ENCODE data around the gene SARS1. TPM values are rescaled to one million over a fixed set of nuclear protein-coding genes. Genes with fewer than 3 reads are reported as not detected.

Gene SARS1
- total and polyA plus RNA-seq, 2 experiments from 2014 or later, result 103 to 109 TPM

GRCh38 chr1:109225308-109225707 is 11.6 kb downstream of the SARS1 start:
- H3K27me3 ChIP-seq, result no peaks in the 10 kb centered on the region
- H3K36me3 ChIP-seq, result peaks cover 26% of the 10 kb centered on the region
- no peak overlapping the region for H3K4me3 ChIP-seq
- no peaks in the 10 kb centered on the region for H3K9me3 ChIP-seq (ENCODE audit: low read depth)
- no peak overlapping the region for H3K27ac ChIP-seq
- no peak for TF ChIP-seq CTCF (IDR thresholded peaks at IDR 0.05; ENCODE audit: low read depth, low read length)
- H3K4me1 ChIP-seq (ENCODE audit: low read depth), result no peaks in the 10 kb centered on the region
- DNase-seq (ENCODE audit: low read depth in 1 of 2, low spot score in 1 of 2), result no peak

GRCh38 chr1:109225711-109226445 is 12.2 kb downstream of the SARS1 start:
- Histone ChIP-seq H3K27me3 (no peaks in the 10 kb centered on the region), H3K4me1 (ENCODE audit: low read depth) (no peaks in the 10 kb centered on the region), H3K9me3 (ENCODE audit: low read depth) (no peaks in the 10 kb centered on the region), H3K27ac (no peak overlapping the region), H3K36me3 (peaks cover 27% of the 10 kb centered on the region), H3K4me3 (no peak overlapping the region)
- DNase-seq (ENCODE audit: low read depth in 1 of 2, low spot score in 1 of 2), result no peak
- TF ChIP-seq CTCF (IDR thresholded peaks at IDR 0.05; ENCODE audit: low read depth, low read length), result no peak

- H3K9me3 ChIP-seq (ENCODE audit: low read depth), result no peaks in the 10 kb centered on the region
- no peak for DNase-seq (ENCODE audit: low read depth in 1 of 2, low spot score in 1 of 2)
- no peak for TF ChIP-seq CTCF (IDR thresholded peaks at IDR 0.05; ENCODE audit: low read depth, low read length)
- H3K27me3 ChIP-seq, result no peaks in the 10 kb centered on the region
- no peak overlapping the region for H3K27ac ChIP-seq
- no peaks in the 10 kb centered on the region for H3K4me1 ChIP-seq (ENCODE audit: low read depth)
- H3K36me3 ChIP-seq, result peaks cover 33% of the 10 kb centered on the region
- H3K4me3 ChIP-seq, result no peak overlapping the region
These were observed 14.4 kb downstream of the SARS1 start for GRCh38 chr1:109228167-109228566.

- H3K36me3 ChIP-seq, result peaks cover 32% of the 10 kb centered on the region
- DNase-seq (ENCODE audit: low read depth in 1 of 2, low spot score in 1 of 2), result no peak
These were observed 15.9 kb downstream of the SARS1 start for GRCh38 chr1:109229531-109230127.

GRCh38 chr1:109231066-109231465 is 17.3 kb downstream of the SARS1 start:
- no peaks in the 10 kb centered on the region for H3K4me1 ChIP-seq (ENCODE audit: low read depth)
- H3K27me3 ChIP-seq, result no peaks in the 10 kb centered on the region
- DNase-seq (ENCODE audit: low read depth in 1 of 2, low spot score in 1 of 2), result no peak
- no peak overlapping the region for H3K4me3 ChIP-seq
- peaks cover 46% of the 10 kb centered on the region for H3K36me3 ChIP-seq
- no peaks in the 10 kb centered on the region for H3K9me3 ChIP-seq (ENCODE audit: low read depth)
- H3K27ac ChIP-seq, result no peak overlapping the region
- no peak for TF ChIP-seq CTCF (IDR thresholded peaks at IDR 0.05; ENCODE audit: low read depth, low read length)

More at GRCh38 chr1:109229531-109230127, 15.9 kb downstream of the SARS1 start:
- no peaks in the 10 kb centered on the region for H3K27me3 ChIP-seq
- no peaks in the 10 kb centered on the region for H3K4me1 ChIP-seq (ENCODE audit: low read depth)
- H3K27ac ChIP-seq, result no peak overlapping the region
- H3K4me3 ChIP-seq, result no peak overlapping the region
- H3K9me3 ChIP-seq (ENCODE audit: low read depth), result no peaks in the 10 kb centered on the region
- no peak for TF ChIP-seq CTCF (IDR thresholded peaks at IDR 0.05; ENCODE audit: low read depth, low read length)

All from cardiac muscle cell (in vitro differentiated cells and primary cell).